RWPE2 (cell line): Measurements from ENCODE around the gene CCDC83.
A peak's percentile ranks its signal among the peaks of the same experiment; 100 is the strongest.

Source experiments
- ATAC-seq: fragments of 200-7000 bp; cut with Tn5 transposase; 3 replicates; pipeline ENCODE4 v1.9.1; 2021; ENCODE audit warnings: low read depth
- DNase-seq: peaks from one replicate; pipeline ENCODE4 v3.0.0-alpha.2; 2020; ENCODE audit warnings: low spot score
- H3K27ac ChIP-seq: fragments of 450-650 bp; 2 replicates; pipeline ENCODE4 v1.5.1; 2017; ENCODE audit warnings: mild to moderate bottlenecking; ENCODE audit not compliant: poor library complexity, severe bottlenecking
- H3K27me3 ChIP-seq: fragments of 250-450 bp; sonication (Bioruptor Pico); 2 replicates; pipeline ENCODE4 v1.5.1; 2021; ENCODE audit warnings: mild to moderate bottlenecking, moderate library complexity; ENCODE audit not compliant: insufficient read depth, poor library complexity, severe bottlenecking
- H3K36me3 ChIP-seq: fragments of 250-450 bp; sonication (Bioruptor Pico); 2 replicates; pipeline ENCODE4 v1.5.1; 2020; ENCODE audit warnings: low read depth, mild to moderate bottlenecking, moderate library complexity
- H3K4me1 ChIP-seq: fragments of 250-450 bp; sonication (Bioruptor Pico); 2 replicates; pipeline ENCODE4 v1.5.1; 2021; ENCODE audit warnings: mild to moderate bottlenecking, moderate library complexity; ENCODE audit not compliant: insufficient read depth, poor library complexity, severe bottlenecking
- H3K4me3 ChIP-seq: fragments of 250-450 bp; sonication (Bioruptor Pico); 2 replicates; pipeline ENCODE4 v1.5.1; 2021; ENCODE audit warnings: mild to moderate bottlenecking, moderate library complexity; ENCODE audit not compliant: severe bottlenecking
- H3K9me3 ChIP-seq: fragments of 250-450 bp; sonication (Bioruptor Pico); 2 replicates; pipeline ENCODE4 v1.5.1; 2021; ENCODE audit warnings: mild to moderate bottlenecking, moderate library complexity; ENCODE audit not compliant: severe bottlenecking
- CTCF ChIP-seq: fragments of 450-650 bp; IDR thresholded peaks from one replicate; pipeline ENCODE4 v1.5.1; 2017; ENCODE audit warnings: mild to moderate bottlenecking, moderate library complexity; ENCODE audit not compliant: poor library complexity, severe bottlenecking

Gene CCDC83

DNA sequence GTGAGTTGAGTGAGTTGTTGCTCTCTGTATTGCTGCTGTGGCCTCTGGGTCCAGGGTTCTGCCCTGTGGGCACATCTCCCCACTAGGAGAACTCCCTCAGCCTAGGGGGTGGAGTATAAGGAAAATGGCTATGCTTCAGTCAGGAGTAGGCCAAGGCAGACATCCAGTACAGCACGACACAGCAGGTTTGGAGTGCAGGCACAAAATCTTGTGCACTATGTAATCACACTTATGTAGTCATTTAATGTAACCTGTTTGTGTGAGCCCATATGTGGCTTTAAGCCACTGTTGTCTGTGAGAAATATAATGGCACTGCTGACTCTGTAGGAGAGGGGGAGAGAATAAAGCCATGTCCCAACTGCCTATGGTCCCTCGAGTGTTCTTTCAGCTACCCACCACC is 90.1 kb downstream of the CCDC83 start:
- Histone ChIP-seq H3K27ac (no peak overlapping the region), H3K9me3 (no peaks in the 10 kb centered on the region), H3K27me3 (no peaks in the 10 kb centered on the region), H3K4me1 (peaks cover 16% of the 10 kb centered on the region), H3K36me3 (no peaks in the 10 kb centered on the region), H3K4me3 (no peak overlapping the region)
- no peak for TF ChIP-seq CTCF
- DNase-seq (no peak), ATAC-seq (no peak)

DNA sequence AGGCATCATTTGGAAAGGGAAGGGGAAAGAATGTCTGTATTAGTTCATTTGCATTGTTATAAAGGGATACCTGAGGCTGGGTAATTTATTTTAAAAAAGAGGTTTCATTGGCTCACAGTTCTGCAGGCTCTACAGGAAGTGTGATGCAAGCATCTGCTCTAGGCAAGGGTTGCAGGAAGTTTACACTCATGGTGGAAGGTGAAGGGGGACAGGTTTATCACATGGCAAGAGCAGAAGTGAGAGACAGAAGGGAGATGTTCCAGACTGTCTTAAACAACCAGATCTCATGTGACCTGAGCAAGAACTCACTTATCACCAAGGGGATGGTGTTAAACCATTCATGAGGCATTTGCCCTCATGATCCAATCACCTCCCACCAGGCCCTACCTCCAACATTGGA is 90.6 kb downstream of the CCDC83 start:
- DNase-seq: no peak
- H3K36me3 ChIP-seq: no peaks in the 10 kb centered on the region

DNA sequence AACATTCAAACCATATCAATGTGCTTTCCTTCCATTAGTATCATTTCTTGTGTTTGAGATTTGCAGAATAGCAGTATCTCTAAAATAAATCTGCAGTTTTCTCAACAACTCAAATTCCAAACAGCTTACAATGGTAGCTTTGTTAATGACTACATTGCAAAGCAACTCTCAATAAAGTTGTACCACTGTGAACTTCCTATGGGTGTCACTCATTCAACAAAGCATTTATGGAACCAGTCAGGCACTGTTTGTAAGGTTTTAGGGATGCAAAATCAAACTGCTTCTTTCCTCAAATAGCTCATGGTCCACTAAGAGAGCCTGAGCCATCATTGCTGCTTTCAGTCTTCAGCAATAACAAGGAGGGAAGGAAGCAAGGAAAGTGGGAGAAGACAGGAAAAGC is 91.0 kb downstream of the CCDC83 start:
- H3K4me1 ChIP-seq: peaks cover 16% of the 10 kb centered on the region
- no peaks in the 10 kb centered on the region for H3K9me3 ChIP-seq
- no peak overlapping the region for H3K4me3 ChIP-seq
- no peak overlapping the region for H3K27ac ChIP-seq
- H3K27me3 ChIP-seq: no peaks in the 10 kb centered on the region
- DNase-seq (no peak), ATAC-seq (no peak)
- no peak for TF ChIP-seq CTCF
- H3K36me3 ChIP-seq: no peaks in the 10 kb centered on the region

More for the DNA sequence above, 90.6 kb downstream of the CCDC83 start:
- H3K4me1 ChIP-seq: peaks cover 16% of the 10 kb centered on the region
- no peak for TF ChIP-seq CTCF
- no peak for ATAC-seq
- H3K27ac ChIP-seq: no peak overlapping the region
- no peak overlapping the region for H3K4me3 ChIP-seq
- H3K27me3 ChIP-seq: no peaks in the 10 kb centered on the region
- no peaks in the 10 kb centered on the region for H3K9me3 ChIP-seq

DNA sequence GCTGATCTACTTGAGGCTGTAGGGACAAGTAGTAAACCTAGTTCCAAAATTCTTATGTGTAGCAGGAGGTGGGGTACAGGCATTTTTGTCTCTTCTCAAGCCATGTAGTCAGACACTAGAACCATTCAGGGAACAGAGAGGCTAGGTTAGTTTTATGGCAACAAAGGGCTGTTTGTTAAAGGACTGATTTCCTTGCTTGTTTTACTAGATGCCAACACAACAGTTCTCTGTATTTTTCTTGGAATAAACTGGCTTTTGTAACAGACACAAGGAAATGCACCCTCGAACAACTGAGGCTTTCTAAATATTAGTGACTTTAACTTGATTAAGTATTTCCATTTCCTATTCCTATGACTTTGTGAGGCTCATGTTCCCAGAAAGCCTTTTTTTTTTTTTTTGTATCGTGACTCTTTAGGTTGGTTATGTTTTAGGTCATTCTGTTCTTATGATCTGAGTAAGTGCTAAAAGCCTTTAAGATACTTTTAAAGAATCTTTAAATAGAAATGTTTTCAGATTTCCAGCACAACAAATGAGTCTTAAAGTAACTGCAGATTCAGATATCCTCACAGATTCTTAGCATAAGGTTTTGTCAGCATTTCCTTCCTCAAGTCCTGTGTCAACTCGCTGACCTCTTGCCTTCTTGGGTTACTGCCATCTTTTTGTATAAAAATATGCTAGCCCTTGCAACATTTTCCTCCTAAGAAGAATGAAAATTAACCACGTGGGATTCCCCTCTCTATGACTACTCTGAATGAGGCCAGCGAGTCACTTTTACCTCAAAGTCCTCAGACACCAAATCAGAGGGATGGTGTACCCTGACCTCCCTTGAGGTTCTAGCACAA is 92.5 kb downstream of the CCDC83 start:
- no peak for DNase-seq
- no peak overlapping the region for H3K4me3 ChIP-seq
- ATAC-seq: peak; percentile 64
- peak overlapping the region; percentile 24 for H3K27ac ChIP-seq
- H3K9me3 ChIP-seq: no peaks in the 10 kb centered on the region
- no peak for TF ChIP-seq CTCF
- H3K36me3 ChIP-seq: no peaks in the 10 kb centered on the region
- H3K27me3 ChIP-seq: no peaks in the 10 kb centered on the region
- peaks cover 16% of the 10 kb centered on the region for H3K4me1 ChIP-seq

GRCh38 chr11:85948884-85949283 is 93.7 kb downstream of the CCDC83 start:
- DNase-seq (no peak), ATAC-seq (peak; percentile 52)
- TF ChIP-seq CTCF: no peak
- Histone ChIP-seq H3K4me1 (peaks cover 16% of the 10 kb centered on the region), H3K27me3 (no peaks in the 10 kb centered on the region), H3K9me3 (no peaks in the 10 kb centered on the region), H3K4me3 (no peak overlapping the region), H3K36me3 (no peaks in the 10 kb centered on the region), H3K27ac (peak overlapping the region; percentile 24)
